ENCODE measurements around the gene BIRC2.
"Not testable (repeated sequence)": the region's sequence is repeated elsewhere in the genome, so short reads cannot be mapped to it uniquely, and the experiment has no call there.

Gene BIRC2

DNA sequence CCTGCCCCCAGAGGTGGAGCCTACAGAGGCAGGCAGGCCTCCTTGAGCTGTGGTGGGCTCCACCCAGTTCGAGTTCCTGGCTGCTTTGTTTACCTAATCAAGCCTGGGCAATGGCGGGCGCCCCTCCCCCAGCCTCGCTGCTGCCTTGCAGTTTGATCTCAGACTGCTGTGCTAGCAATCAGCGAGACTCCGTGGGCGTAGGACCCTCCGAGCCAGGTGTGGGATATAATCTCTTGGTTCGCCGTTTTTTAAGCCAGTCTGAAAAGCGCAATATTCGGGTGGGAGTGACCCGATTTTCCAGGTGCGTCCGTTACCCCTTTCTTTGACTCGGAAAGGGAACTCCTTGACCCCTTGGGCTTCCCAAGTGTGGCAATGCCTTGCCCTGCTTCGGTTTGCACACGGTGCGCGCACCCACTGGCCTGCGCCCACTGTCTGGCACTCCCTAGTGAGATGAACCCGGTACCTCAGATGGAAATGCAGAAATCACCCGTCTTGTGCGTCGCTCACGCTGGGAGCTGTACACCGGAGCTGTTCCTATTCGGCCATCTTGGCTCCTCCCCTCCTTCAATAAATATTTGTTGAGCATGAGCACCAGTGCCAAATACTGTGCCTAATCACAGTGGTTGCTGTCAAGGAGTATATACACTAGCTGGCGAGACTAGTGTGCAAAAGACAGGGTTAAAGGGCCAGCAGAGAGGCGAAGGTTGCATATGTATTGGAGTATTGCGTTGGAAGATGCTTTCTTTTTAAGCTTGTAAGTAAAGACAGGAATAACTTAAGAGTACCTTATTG lies 27.8 kb downstream of the BIRC2 start:
- Histone ChIP-seq H2BK12ac (ENCODE audit: low read length in 2 of 2) (peak overlapping the region in 1 of 2 experiments; percentile 76), H3K36me3 (ENCODE audit: control insufficient read depth in 1 of 2, insufficient read depth in 2 of 2, low read depth in 1 of 2, low read length in 2 of 2) (peaks cover 6 to 40% of the 10 kb centered on the region in 2 experiments), H3K14ac (ENCODE audit: low read length in 2 of 2) (peak overlapping the region in 1 of 2 experiments; percentile 35), H3K18ac (ENCODE audit: low read depth in 1 of 2, low read length in 2 of 2) (peak overlapping the region; percentile 3 to 49), H4K8ac (ENCODE audit: low read length) (peak overlapping the region; percentile 1)
- not testable (repeated sequence) for H3K79me1 ChIP-seq (replicated peaks; ENCODE audit: low read length, poor library complexity, severe bottlenecking); H2BK120ac ChIP-seq (ENCODE audit: low read depth, low read length); H3K9ac ChIP-seq (ENCODE audit: low read length); H4K91ac ChIP-seq (ENCODE audit: low read length); H3K4me1 ChIP-seq (ENCODE audit: control insufficient read depth, insufficient read depth, low read depth, low read length); H3K4me3 ChIP-seq (ENCODE audit: insufficient read depth in 1 of 2, low read depth in 1 of 2, low read length in 2 of 2); H2AK5ac ChIP-seq (ENCODE audit: low read length, severe bottlenecking); H2AFZ ChIP-seq (ENCODE audit: low read depth, low read length); H3K23ac ChIP-seq (ENCODE audit: low read length in 2 of 2); H2BK5ac ChIP-seq (ENCODE audit: low read depth, low read length, poor library complexity, severe bottlenecking); H3K4ac ChIP-seq (ENCODE audit: low read depth in 1 of 2, low read length in 2 of 2); H3K27ac ChIP-seq (ENCODE audit: low read length, poor library complexity, severe bottlenecking); H3K27me3 ChIP-seq (ENCODE audit: control insufficient read depth in 1 of 2, insufficient read depth in 1 of 2, low read length in 2 of 2); H3K9me3 ChIP-seq (ENCODE audit: control insufficient read depth, low read length); H3K4me2 ChIP-seq (ENCODE audit: low read length, poor library complexity, severe bottlenecking); DNase-seq; H2BK15ac ChIP-seq (ENCODE audit: low read depth, poor library complexity, severe bottlenecking)
- 58% methylated on average over 29 of the region's 31 CpGs for WGBS

DNA sequence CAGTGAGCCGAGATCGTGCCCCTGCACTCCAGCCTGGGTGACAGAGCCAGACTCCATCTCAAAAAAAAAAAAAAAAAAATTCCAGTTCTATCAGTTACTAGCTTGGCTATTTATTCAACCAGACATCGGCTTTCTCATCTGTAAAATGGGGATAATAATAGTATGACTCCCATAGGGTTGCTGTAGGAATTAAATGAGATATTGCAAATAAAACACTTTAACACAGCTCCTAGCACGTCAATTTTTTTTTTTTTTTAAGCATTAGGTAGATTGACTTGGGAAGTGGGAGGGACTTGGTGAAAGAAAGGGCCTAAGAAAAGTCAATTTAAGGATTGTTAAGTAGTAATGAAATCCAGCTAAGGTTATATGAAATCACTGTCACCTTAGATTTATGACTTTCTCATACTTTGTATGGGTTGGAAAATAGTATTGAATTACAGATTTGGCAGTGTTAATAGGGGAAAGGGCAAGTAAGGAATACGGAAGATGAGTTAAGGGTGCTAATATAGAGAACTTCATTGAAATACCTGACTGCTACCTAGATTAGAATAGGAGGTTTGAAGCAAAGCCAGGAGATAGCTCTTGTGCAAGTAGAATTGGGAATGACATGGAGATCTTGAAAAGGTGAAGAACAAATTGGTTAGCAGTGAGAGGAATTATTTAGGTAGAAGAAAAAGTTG lies 28.8 kb downstream of the BIRC2 start:
- Histone ChIP-seq H3K14ac (ENCODE audit: low read length in 2 of 2) (no peak overlapping the region), H4K8ac (ENCODE audit: low read length) (no peak overlapping the region), H3K27me3 (ENCODE audit: control insufficient read depth in 1 of 2, insufficient read depth in 1 of 2, low read length in 2 of 2) (no peaks in the 10 kb centered on the region), H2BK12ac (ENCODE audit: low read length in 2 of 2) (no peak overlapping the region), H2AK5ac (ENCODE audit: low read length, severe bottlenecking) (no peak overlapping the region), H2BK120ac (ENCODE audit: low read depth, low read length) (no peak overlapping the region), H4K91ac (ENCODE audit: low read length) (no peak overlapping the region), H3K27ac (ENCODE audit: low read length, poor library complexity, severe bottlenecking) (no peak overlapping the region), H2BK15ac (ENCODE audit: low read depth, poor library complexity, severe bottlenecking) (no peak overlapping the region), H3K23ac (ENCODE audit: low read length in 2 of 2) (no peak overlapping the region), H3K4me3 (ENCODE audit: insufficient read depth in 1 of 2, low read depth in 1 of 2, low read length in 2 of 2) (no peak overlapping the region), H2AFZ (ENCODE audit: low read depth, low read length) (no peak overlapping the region), H3K9ac (ENCODE audit: low read length) (no peak overlapping the region), H2BK5ac (ENCODE audit: low read depth, low read length, poor library complexity, severe bottlenecking) (no peak overlapping the region), H3K4me1 (ENCODE audit: control insufficient read depth, insufficient read depth, low read depth, low read length) (peaks cover 1% of the 10 kb centered on the region), H3K9me3 (ENCODE audit: control insufficient read depth, low read length) (no peaks in the 10 kb centered on the region), H3K18ac (ENCODE audit: low read depth in 1 of 2, low read length in 2 of 2) (no peak overlapping the region), H3K36me3 (ENCODE audit: control insufficient read depth in 1 of 2, insufficient read depth in 2 of 2, low read depth in 1 of 2, low read length in 2 of 2) (peaks cover 8 to 49% of the 10 kb centered on the region in 2 experiments), H3K4me2 (ENCODE audit: low read length, poor library complexity, severe bottlenecking) (no peak overlapping the region), H3K79me1 (replicated peaks; ENCODE audit: low read length, poor library complexity, severe bottlenecking) (peaks cover 7% of the 10 kb centered on the region), H3K4ac (ENCODE audit: low read depth in 1 of 2, low read length in 2 of 2) (no peak overlapping the region)
- 96% methylated on average over 2 of the region's 5 CpGs for WGBS
- no peak for DNase-seq

DNA sequence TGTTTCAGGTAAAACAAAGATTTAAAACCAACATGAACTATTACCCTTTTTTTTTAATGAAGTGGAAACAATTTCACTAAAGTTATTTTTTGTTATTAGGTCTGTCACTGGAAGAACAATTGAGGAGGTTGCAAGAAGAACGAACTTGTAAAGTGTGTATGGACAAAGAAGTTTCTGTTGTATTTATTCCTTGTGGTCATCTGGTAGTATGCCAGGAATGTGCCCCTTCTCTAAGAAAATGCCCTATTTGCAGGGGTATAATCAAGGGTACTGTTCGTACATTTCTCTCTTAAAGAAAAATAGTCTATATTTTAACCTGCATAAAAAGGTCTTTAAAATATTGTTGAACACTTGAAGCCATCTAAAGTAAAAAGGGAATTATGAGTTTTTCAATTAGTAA lies 30.9 kb downstream of the BIRC2 start:
- Histone ChIP-seq H2AFZ (ENCODE audit: low read depth, low read length) (no peak overlapping the region), H3K4ac (ENCODE audit: low read depth in 1 of 2, low read length in 2 of 2) (no peak overlapping the region), H3K14ac (ENCODE audit: low read length in 2 of 2) (no peak overlapping the region), H2BK15ac (ENCODE audit: low read depth, poor library complexity, severe bottlenecking) (no peak overlapping the region), H3K4me1 (ENCODE audit: control insufficient read depth, insufficient read depth, low read depth, low read length) (peaks cover 1% of the 10 kb centered on the region), H3K4me3 (ENCODE audit: insufficient read depth in 1 of 2, low read depth in 1 of 2, low read length in 2 of 2) (no peak overlapping the region), H3K36me3 (ENCODE audit: control insufficient read depth in 1 of 2, insufficient read depth in 2 of 2, low read depth in 1 of 2, low read length in 2 of 2) (peaks cover 11 to 66% of the 10 kb centered on the region in 2 experiments), H3K23ac (ENCODE audit: low read length in 2 of 2) (no peak overlapping the region), H2BK5ac (ENCODE audit: low read depth, low read length, poor library complexity, severe bottlenecking) (no peak overlapping the region), H4K8ac (ENCODE audit: low read length) (no peak overlapping the region), H2AK5ac (ENCODE audit: low read length, severe bottlenecking) (no peak overlapping the region), H2BK120ac (ENCODE audit: low read depth, low read length) (no peak overlapping the region), H3K18ac (ENCODE audit: low read depth in 1 of 2, low read length in 2 of 2) (no peak overlapping the region), H2BK12ac (ENCODE audit: low read length in 2 of 2) (no peak overlapping the region), H3K79me1 (replicated peaks; ENCODE audit: low read length, poor library complexity, severe bottlenecking) (peaks cover 9% of the 10 kb centered on the region), H3K27me3 (ENCODE audit: control insufficient read depth in 1 of 2, insufficient read depth in 1 of 2, low read length in 2 of 2) (no peaks in the 10 kb centered on the region), H3K9ac (ENCODE audit: low read length) (no peak overlapping the region), H3K9me3 (ENCODE audit: control insufficient read depth, low read length) (no peaks in the 10 kb centered on the region), H3K4me2 (ENCODE audit: low read length, poor library complexity, severe bottlenecking) (no peak overlapping the region), H4K91ac (ENCODE audit: low read length) (no peak overlapping the region), H3K27ac (ENCODE audit: low read length, poor library complexity, severe bottlenecking) (no peak overlapping the region)
- DNase-seq: no peak
- WGBS: 67% methylated on average over 1 of the region's 2 CpGs

DNA sequence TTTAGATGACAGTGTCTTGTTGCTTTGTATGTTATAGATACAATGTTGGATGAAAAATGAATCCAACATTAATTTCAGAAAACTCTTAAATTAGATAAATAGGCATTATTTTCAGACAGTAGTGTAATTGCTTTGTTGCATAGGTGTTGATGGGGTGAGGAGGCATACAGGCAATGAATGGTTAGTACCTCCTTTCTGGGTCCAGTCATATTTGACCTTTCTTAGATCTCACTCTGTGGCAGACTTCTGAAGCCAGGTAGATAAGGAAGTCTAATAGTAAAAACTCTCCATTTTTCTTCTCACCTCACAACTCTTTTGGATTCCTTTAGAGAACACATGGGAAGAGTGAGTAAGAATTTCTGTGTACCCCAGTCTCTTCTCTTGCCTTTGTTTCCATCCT lies 31.8 kb downstream of the BIRC2 start:
- Histone ChIP-seq H3K9ac (ENCODE audit: low read length) (no peak overlapping the region), H3K4me3 (ENCODE audit: insufficient read depth in 1 of 2, low read depth in 1 of 2, low read length in 2 of 2) (no peak overlapping the region)

More for the DNA sequence above, 31.8 kb downstream of the BIRC2 start:
- Histone ChIP-seq H3K14ac (ENCODE audit: low read length in 2 of 2) (no peak overlapping the region), H2BK15ac (ENCODE audit: low read depth, poor library complexity, severe bottlenecking) (no peak overlapping the region), H3K18ac (ENCODE audit: low read depth in 1 of 2, low read length in 2 of 2) (no peak overlapping the region), H4K91ac (ENCODE audit: low read length) (no peak overlapping the region), H3K4me2 (ENCODE audit: low read length, poor library complexity, severe bottlenecking) (no peak overlapping the region), H2BK5ac (ENCODE audit: low read depth, low read length, poor library complexity, severe bottlenecking) (no peak overlapping the region), H3K23ac (ENCODE audit: low read length in 2 of 2) (no peak overlapping the region), H2BK120ac (ENCODE audit: low read depth, low read length) (no peak overlapping the region), H3K79me1 (replicated peaks; ENCODE audit: low read length, poor library complexity, severe bottlenecking) (peaks cover 9% of the 10 kb centered on the region), H2BK12ac (ENCODE audit: low read length in 2 of 2) (no peak overlapping the region), H3K9me3 (ENCODE audit: control insufficient read depth, low read length) (no peaks in the 10 kb centered on the region), H2AFZ (ENCODE audit: low read depth, low read length) (no peak overlapping the region), H4K8ac (ENCODE audit: low read length) (no peak overlapping the region), H3K27ac (ENCODE audit: low read length, poor library complexity, severe bottlenecking) (no peak overlapping the region), H3K36me3 (ENCODE audit: control insufficient read depth in 1 of 2, insufficient read depth in 2 of 2, low read depth in 1 of 2, low read length in 2 of 2) (peaks cover 11 to 75% of the 10 kb centered on the region in 2 experiments), H2AK5ac (ENCODE audit: low read length, severe bottlenecking) (no peak overlapping the region), H3K27me3 (ENCODE audit: control insufficient read depth in 1 of 2, insufficient read depth in 1 of 2, low read length in 2 of 2) (no peaks in the 10 kb centered on the region), H3K4me1 (ENCODE audit: control insufficient read depth, insufficient read depth, low read depth, low read length) (peaks cover 1% of the 10 kb centered on the region), H3K4ac (ENCODE audit: low read depth in 1 of 2, low read length in 2 of 2) (no peak overlapping the region)
- no peak for DNase-seq

Data from mesenchymal stem cell (in vitro differentiated cells and primary cell).